Fibroblast of lung (primary cell): ENCODE results near the gene PAIP1. TPM values are rescaled to one million over a fixed set of nuclear protein-coding genes. Genes with fewer than 3 reads are reported as not detected.

Source experiments
- DNase-seq, 2 donors: peaks; one replicate each; pipeline versions ENCODE4 v3.0.0 to v3.0.0-alpha.2; 2010; ENCODE audit warnings: low read depth in 2 of 2
- H2AFZ ChIP-seq: 2 replicates; pipeline ENCODE4 v1.5.1; 2012; ENCODE audit warnings: low read length, control low read depth, inconsistent platforms
- H3K27ac ChIP-seq: 2 replicates; pipeline ENCODE4 v1.5.1; 2011; ENCODE audit warnings: low read length, control low read depth; ENCODE audit not compliant: insufficient read depth
- H3K27me3 ChIP-seq: 2 replicates; pipeline ENCODE4 v1.5.1; 2011; ENCODE audit warnings: mild to moderate bottlenecking, low read length; ENCODE audit not compliant: control insufficient read depth, insufficient read depth
- H3K36me3 ChIP-seq: 2 replicates; pipeline ENCODE4 v1.5.1; 2011; ENCODE audit warnings: low read length; ENCODE audit not compliant: control insufficient read depth, insufficient read depth
- H3K4me1 ChIP-seq: 2 replicates; pipeline ENCODE4 v1.5.1; 2011; ENCODE audit warnings: low read length; ENCODE audit not compliant: control insufficient read depth, insufficient read depth; ENCODE audit errors: extremely low read depth
- H3K4me2 ChIP-seq: 2 replicates; pipeline ENCODE4 v1.5.1; 2011; ENCODE audit warnings: low read length, control low read depth; ENCODE audit not compliant: insufficient read depth; ENCODE audit errors: extremely low read depth
- H3K4me3 ChIP-seq, 4 experiments: fragments of 200-600 bp in 1 of 4; sonication (generic) in 1 of 4; replicated peaks in 1 of 4; 2 replicates each; pipeline ENCODE4 v1.5.1; 2011 to 2016; ENCODE audit warnings: low read length in 4 of 4, low read depth in 3 of 4, mild to moderate bottlenecking in 3 of 4, control low read depth in 2 of 4, inconsistent platforms in 1 of 4, mixed read lengths in 1 of 4; ENCODE audit not compliant: insufficient read depth in 1 of 4; ENCODE audit errors: control extremely low read depth in 1 of 4
- H3K79me2 ChIP-seq: 2 replicates; pipeline ENCODE4 v1.5.1; 2012; ENCODE audit warnings: mild to moderate bottlenecking, low read length, inconsistent platforms; ENCODE audit not compliant: control insufficient read depth, insufficient read depth
- H3K9ac ChIP-seq: 2 replicates; pipeline ENCODE4 v1.5.1; 2011; ENCODE audit warnings: mild to moderate bottlenecking, low read length, control low read depth; ENCODE audit not compliant: insufficient read depth
- H3K9me3 ChIP-seq: 2 replicates; pipeline ENCODE4 v1.5.1; 2012; ENCODE audit warnings: low read depth, low read length; ENCODE audit not compliant: control insufficient read depth, insufficient read depth
- H4K20me1 ChIP-seq: 2 replicates; pipeline ENCODE4 v1.5.1; 2011; ENCODE audit warnings: low read length; ENCODE audit not compliant: control insufficient read depth, insufficient read depth; ENCODE audit errors: extremely low read depth
- EZH2 ChIP-seq: IDR thresholded peaks from 2 replicates; pipeline ENCODE4 v1.5.1; 2012; ENCODE audit warnings: low read length, control low read depth, mild to moderate bottlenecking; ENCODE audit errors: missing control alignments
- polyA plus RNA-seq, 2 donors: library from polyadenylated mRNA; depleted of rRNA in 1 of 2; stranded (reverse) in 1 of 2; unstranded in 1 of 2; fragments of >200 nt; gene quantifications; 2 replicates each; pipeline ENCODE4 v1.2.1, GENCODE V29; 2011 to 2012; ENCODE audit warnings: missing spikeins in 1 of 2
- total RNA-seq: library from RNA; depleted of rRNA; stranded (reverse); fragments of >200 nt; gene quantifications from 2 replicates; pipeline ENCODE4 v1.2.1, GENCODE V29; 2014
- TF ChIP-seq, protein P1 (sequence below), 2 donors: IDR thresholded peaks in 1 of 2; conservative IDR thresholded peaks in 1 of 2; 1 replicate in 1 of 2; 2 replicates in 1 of 2; pipeline ENCODE4 v1.5.1; 2011 to 2012; ENCODE audit warnings: low read length in 2 of 2, control low read depth in 1 of 2, inconsistent platforms in 1 of 2, low read depth in 1 of 2, mild to moderate bottlenecking in 1 of 2

Gene PAIP1
- total and polyA plus RNA-seq, 2 donors (not counting 1 experiment from before 2014, with no cell fraction given) = 85.4 to 120 TPM

DNA sequence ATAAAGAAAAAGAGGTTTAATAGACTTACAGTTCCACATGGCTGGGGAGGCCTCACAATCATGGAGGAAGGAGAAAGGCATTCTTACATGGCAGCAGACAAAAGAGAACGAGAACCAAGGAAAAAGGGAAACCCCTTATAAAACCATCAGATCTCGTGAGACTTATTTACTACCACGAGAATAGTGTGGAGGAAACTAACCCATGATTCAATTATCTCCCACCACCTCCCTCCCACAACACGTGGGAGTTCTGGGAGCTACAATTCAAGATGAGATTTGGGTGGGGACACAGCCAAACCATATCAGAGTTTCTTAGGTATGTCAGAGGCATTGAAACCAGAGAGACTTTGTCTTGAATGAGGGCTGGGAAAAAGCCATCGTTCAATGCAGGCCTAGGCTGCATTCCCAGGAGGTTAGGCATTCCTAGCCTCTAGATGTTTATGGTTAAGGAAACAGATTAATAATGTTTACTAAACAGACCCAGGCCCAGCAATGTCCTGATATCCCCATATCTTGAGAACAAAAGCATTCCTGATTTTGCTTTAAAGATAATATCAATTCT is 7.5 kb upstream of the PAIP1 start:
- Histone ChIP-seq H3K36me3 (no peaks in the 10 kb centered on the region), H3K79me2 (no peaks in the 10 kb centered on the region), H3K9me3 (no peaks in the 10 kb centered on the region), H2AFZ (no peak overlapping the region), H3K27ac (no peak overlapping the region), H3K4me1 (peaks cover 5% of the 10 kb centered on the region), H3K9ac (no peak overlapping the region), H3K4me2 (no peak overlapping the region), H4K20me1 (no peaks in the 10 kb centered on the region), H3K4me3 (no peak overlapping the region), H3K27me3 (no peaks in the 10 kb centered on the region)
- no peak for DNase-seq
- TF ChIP-seq, protein P1, sequence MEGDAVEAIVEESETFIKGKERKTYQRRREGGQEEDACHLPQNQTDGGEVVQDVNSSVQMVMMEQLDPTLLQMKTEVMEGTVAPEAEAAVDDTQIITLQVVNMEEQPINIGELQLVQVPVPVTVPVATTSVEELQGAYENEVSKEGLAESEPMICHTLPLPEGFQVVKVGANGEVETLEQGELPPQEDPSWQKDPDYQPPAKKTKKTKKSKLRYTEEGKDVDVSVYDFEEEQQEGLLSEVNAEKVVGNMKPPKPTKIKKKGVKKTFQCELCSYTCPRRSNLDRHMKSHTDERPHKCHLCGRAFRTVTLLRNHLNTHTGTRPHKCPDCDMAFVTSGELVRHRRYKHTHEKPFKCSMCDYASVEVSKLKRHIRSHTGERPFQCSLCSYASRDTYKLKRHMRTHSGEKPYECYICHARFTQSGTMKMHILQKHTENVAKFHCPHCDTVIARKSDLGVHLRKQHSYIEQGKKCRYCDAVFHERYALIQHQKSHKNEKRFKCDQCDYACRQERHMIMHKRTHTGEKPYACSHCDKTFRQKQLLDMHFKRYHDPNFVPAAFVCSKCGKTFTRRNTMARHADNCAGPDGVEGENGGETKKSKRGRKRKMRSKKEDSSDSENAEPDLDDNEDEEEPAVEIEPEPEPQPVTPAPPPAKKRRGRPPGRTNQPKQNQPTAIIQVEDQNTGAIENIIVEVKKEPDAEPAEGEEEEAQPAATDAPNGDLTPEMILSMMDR (conservative IDR thresholded peaks at IDR 0.05 in 1 of 2, IDR thresholded peaks at IDR 0.05 in 1 of 2; ENCODE audit: low read depth in 1 of 2, low read length in 2 of 2) = no peak
- TF ChIP-seq EZH2 = no peak

DNA sequence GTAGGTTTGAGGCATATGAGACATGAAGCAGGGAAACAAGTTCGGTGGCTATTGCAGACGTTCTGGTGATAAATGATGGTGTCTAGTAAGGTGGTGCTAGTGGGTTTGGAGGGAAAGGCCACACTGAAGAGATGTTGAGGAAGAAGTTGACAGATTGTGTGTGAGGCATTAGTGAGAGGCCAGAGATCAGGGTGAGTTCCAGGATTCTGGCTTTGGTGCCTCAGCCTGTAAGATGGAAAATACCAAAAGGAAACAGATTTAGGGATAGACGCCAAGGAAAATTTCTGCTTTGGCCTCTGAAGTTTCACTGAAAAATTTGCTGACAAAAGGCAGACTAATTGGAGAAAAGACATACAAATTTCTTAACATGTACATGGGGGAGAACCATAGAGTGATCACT is 6.4 kb upstream of the PAIP1 start:
- Histone ChIP-seq H4K20me1 (no peaks in the 10 kb centered on the region), H2AFZ (no peak overlapping the region), H3K4me2 (no peak overlapping the region), H3K79me2 (no peaks in the 10 kb centered on the region), H3K27me3 (no peaks in the 10 kb centered on the region), H3K27ac (no peak overlapping the region), H3K9ac (no peak overlapping the region), H3K4me1 (peaks cover 5% of the 10 kb centered on the region), H3K36me3 (no peaks in the 10 kb centered on the region), H3K9me3 (no peaks in the 10 kb centered on the region), H3K4me3 (no peak overlapping the region)
- peak; percentile 26 to 37 for DNase-seq
- TF ChIP-seq, protein P1 (conservative IDR thresholded peaks at IDR 0.05 in 1 of 2, IDR thresholded peaks at IDR 0.05 in 1 of 2; ENCODE audit: low read depth in 1 of 2, low read length in 2 of 2) = no peak
- TF ChIP-seq EZH2 = no peak

DNA sequence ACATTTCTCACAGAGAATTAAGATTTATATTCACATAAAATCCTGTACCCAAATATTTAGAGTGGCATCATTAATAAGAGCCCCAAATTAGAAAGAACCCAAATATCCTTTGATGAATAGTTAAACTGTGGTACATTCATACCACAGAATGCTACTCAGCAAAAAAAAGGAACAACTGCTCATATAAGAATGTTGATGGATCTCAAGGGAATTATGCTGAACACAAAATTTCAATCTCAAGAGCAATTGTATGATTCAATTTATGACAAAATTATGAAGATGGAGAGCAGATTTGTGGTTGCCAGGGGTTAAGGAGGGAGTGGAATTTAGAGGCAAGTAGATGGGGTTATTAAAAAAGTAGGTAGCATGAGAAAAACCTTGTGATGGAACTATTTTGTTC is 4.5 kb upstream of the PAIP1 start:
- Histone ChIP-seq H3K4me2 (no peak overlapping the region), H3K79me2 (peaks cover under 1% of the 10 kb centered on the region), H3K9me3 (no peaks in the 10 kb centered on the region), H3K27me3 (no peaks in the 10 kb centered on the region), H3K36me3 (no peaks in the 10 kb centered on the region), H2AFZ (no peak overlapping the region), H3K9ac (no peak overlapping the region), H4K20me1 (no peaks in the 10 kb centered on the region), H3K27ac (no peak overlapping the region), H3K4me3 (no peak overlapping the region), H3K4me1 (peaks cover 5% of the 10 kb centered on the region)
- no peak for DNase-seq
- TF ChIP-seq, protein P1 (conservative IDR thresholded peaks at IDR 0.05 in 1 of 2, IDR thresholded peaks at IDR 0.05 in 1 of 2; ENCODE audit: low read depth in 1 of 2, low read length in 2 of 2) = no peak
- TF ChIP-seq EZH2 = no peak
